Ovary (tissue), 3 donors: ENCODE results near the gene SETD2.

ENCODE experiments used
- CTCF ChIP-seq, 3 donors: fragments of 450-650 bp in 2 of 3; fragments of 200-600 bp in 1 of 3; IDR thresholded peaks; one replicate each; pipeline versions ENCODE4 v1.5.1 to v1.8.0; 2016 to 2022; ENCODE audit warnings: antibody characterized with exemption in 3 of 3, mild to moderate bottlenecking in 1 of 3
- EP300 ChIP-seq: sonication (generic); formaldehyde crosslinking; IDR thresholded peaks from one replicate; pipeline ENCODE4 v1.6.1; 2017; ENCODE audit warnings: antibody characterized with exemption
- donor health status: DM: no; HTN: no; CAD: no.

GRCh38 chr3:46981932-46982471 lies 181.9 kb downstream of the SETD2 start:
- TF ChIP-seq CTCF (IDR thresholded peaks at IDR 0.05) (no peak), EP300 (no peak)
